SK-N-DZ (cell line): ENCODE data around the gene LMCD1.
"Not testable (repeated sequence)": the region's sequence is repeated elsewhere in the genome, so short reads cannot be mapped to it uniquely, and the experiment has no call there.

ENCODE experiments used
- DNase-seq: peaks from one replicate; pipeline ENCODE4 v3.0.0-alpha.2; 2015; ENCODE audit warnings: low spot score

The LMCD1 gene

GRCh38 chr3:8558645-8559044 is 57.0 kb downstream of the LMCD1 start:
- DNase-seq, result no peak

- no peak for DNase-seq
Observed at GRCh38 chr3:8559351-8559750, 57.7 kb downstream of the LMCD1 start.

- DNase-seq, result no peak
Observed at GRCh38 chr3:8560366-8561007, 58.9 kb downstream of the LMCD1 start.

GRCh38 chr3:8561370-8561769 is 59.7 kb downstream of the LMCD1 start:
- no peak for DNase-seq

GRCh38 chr3:8562081-8562595 is 60.5 kb downstream of the LMCD1 start:
- no peak for DNase-seq

- no peak for DNase-seq
Observed at GRCh38 chr3:8563146-8563545, 61.5 kb downstream of the LMCD1 start.

GRCh38 chr3:8563597-8563996 is 62.0 kb downstream of the LMCD1 start:
- no peak for DNase-seq

GRCh38 chr3:8565376-8565775 is 63.8 kb downstream of the LMCD1 start:
- no peak for DNase-seq

- no peak for DNase-seq
Observed at GRCh38 chr3:8567784-8568575, 66.4 kb downstream of the LMCD1 start.

GRCh38 chr3:8571256-8571655 is 69.6 kb downstream of the LMCD1 start:
- DNase-seq, result no peak

GRCh38 chr3:8573342-8573926 is 71.8 kb downstream of the LMCD1 start:
- DNase-seq, result no peak

GRCh38 chr3:8574040-8574669 is 72.5 kb downstream of the LMCD1 start:
- DNase-seq, result no peak

- no peak for DNase-seq
Observed at GRCh38 chr3:8574670-8575322, 73.2 kb downstream of the LMCD1 start.

GRCh38 chr3:8575364-8576104 is 73.9 kb downstream of the LMCD1 start:
- DNase-seq, result no peak

- no peak for DNase-seq
Observed at GRCh38 chr3:8576436-8576835, 74.8 kb downstream of the LMCD1 start.

GRCh38 chr3:8576841-8577571 is 75.4 kb downstream of the LMCD1 start:
- DNase-seq, result no peak

- DNase-seq, result no peak
Observed at GRCh38 chr3:8578282-8578681, 76.7 kb downstream of the LMCD1 start.

GRCh38 chr3:8579096-8579495 is 77.5 kb downstream of the LMCD1 start:
- no peak for DNase-seq

- DNase-seq, result no peak
Observed at GRCh38 chr3:8579943-8580342, 78.3 kb downstream of the LMCD1 start.

- not testable (repeated sequence) for DNase-seq
Observed at GRCh38 chr3:8580434-8580833, 78.8 kb downstream of the LMCD1 start.
